ENCODE data around the gene CDK17.
A peak's percentile ranks its signal among the peaks of the same experiment; 100 is the strongest.

Gene CDK17

DNA sequence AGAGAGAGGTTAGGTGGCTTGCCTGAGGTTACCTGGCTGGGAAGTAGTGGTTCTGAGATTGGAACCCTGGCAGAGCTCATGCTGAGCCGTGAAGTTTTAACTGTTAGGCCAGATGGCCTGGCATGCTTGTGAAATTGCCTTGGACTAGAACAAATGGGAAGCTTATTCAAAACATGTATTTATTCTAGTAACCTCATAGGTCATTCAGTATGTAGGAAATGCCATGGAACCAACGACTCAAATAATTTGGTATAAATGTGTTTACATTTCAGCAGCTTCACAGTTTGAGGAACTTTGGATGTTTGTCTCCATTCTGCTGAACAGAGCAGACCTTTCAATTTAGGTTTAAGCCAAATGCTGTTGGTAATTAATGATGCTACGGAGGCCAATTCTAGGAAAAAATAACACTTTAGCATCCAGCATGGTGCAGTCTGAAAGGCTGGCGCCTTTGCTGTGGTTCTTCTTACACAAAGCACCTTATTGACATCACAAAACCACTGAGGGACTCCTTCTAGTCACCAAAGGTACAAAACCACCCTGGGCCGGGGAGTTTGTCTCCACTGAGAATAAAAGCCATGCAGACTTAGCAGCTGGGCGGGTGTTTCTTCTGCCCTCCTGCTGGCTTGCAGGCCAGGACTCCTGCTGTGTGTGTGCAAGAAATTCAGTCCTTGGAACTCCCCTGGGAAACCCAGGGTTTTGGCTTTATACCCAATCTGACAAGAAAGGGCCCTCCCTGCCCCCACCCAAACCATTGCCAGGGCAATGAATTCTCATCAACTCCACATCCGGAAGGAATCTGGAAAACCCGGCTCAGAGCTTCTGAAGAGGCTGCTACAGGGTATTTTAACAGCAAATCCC lies 141.9 kb downstream of the CDK17 start:
- Mint-ChIP-seq H3K4me1 (peaks cover 0 to 12% of the 10 kb centered on the region in 2 donors), H3K27me3 (no peaks in the 10 kb centered on the region), H3K4me3 (no peak overlapping the region), H3K27ac (peak overlapping the region; percentile 65), H3K36me3 (peaks cover 22 to 31% of the 10 kb centered on the region in 2 donors), H3K9me3 (no peaks in the 10 kb centered on the region)
- peak; percentile 27 to 34 for ATAC-seq (replicated peaks)
- no peak for DNase-seq

DNA sequence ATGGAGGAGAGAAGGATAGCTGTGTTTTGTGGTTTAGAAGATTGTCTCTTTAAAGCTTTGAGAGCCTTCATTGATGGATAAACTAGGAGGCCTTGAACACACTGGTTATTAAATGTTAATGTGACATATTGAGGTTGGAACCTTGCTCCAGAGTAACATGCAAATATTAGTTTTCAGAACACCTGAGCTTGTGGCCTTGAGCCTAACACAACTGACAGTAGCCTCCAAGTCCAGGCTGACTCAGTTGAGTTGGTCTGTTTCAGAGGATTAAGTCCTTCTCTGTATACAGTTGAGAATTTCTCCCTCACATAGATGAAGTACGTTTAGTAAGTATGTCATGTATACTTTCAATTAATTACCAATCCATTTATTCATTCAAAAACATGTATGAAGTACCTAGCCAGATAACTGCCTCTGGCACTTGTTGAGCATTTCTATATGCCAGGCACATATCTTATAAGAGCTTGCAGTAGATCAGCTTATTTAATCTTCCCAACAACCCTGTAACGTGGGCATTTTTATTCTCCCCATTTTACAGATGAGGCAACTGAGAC lies 142.6 kb downstream of the CDK17 start:
- no peaks in the 10 kb centered on the region for H3K9me3 Mint-ChIP-seq
- H3K36me3 Mint-ChIP-seq = peaks cover 21 to 29% of the 10 kb centered on the region in 2 donors
- peaks cover 0 to 12% of the 10 kb centered on the region in 2 donors for H3K4me1 Mint-ChIP-seq
- peak overlapping the region; percentile 65 for H3K27ac Mint-ChIP-seq
- H3K27me3 Mint-ChIP-seq = no peaks in the 10 kb centered on the region
- ATAC-seq (replicated peaks) = no peak
- H3K4me3 Mint-ChIP-seq = no peak overlapping the region
- no peak for DNase-seq

DNA sequence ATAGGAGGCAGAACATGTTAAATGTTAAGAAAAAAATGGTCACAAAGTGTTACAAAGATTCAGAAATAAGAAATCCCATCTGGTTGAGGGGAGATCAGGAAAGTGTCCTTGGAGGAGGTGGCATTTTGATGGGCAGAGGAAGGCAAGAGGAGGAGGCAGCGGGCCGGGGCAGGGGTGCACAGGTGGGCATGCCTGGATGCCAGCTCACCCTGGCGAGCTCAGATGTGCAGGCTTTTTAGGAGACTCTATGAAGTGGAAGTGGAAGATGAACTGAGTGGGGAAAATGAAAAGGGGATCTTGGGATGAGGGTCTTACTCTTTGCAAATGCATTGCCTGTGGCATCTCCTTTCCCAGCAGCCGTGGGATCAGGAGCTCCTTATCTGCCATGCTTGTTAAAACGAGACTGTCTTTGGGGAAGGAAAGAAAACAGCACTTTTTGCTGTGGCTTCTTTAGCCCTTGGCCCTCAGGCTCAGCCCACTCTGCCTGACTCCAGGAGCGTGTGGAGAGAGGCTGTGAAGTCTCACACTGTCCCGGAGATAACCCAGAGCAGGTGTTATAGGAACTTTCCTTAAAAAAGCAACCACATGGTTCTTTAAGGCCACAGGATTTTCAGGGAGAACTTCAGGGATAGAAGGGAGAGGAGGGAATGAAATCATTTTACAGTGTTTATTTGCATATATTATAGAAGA lies 143.4 kb downstream of the CDK17 start:
- no peak overlapping the region for H3K4me3 Mint-ChIP-seq
- no peak overlapping the region for H3K27ac Mint-ChIP-seq
- H3K27me3 Mint-ChIP-seq = no peaks in the 10 kb centered on the region
- DNase-seq = no peak
- peaks cover 23 to 34% of the 10 kb centered on the region in 2 donors for H3K36me3 Mint-ChIP-seq
- peaks cover 0 to 12% of the 10 kb centered on the region in 2 donors for H3K4me1 Mint-ChIP-seq
- no peaks in the 10 kb centered on the region for H3K9me3 Mint-ChIP-seq
- no peak for ATAC-seq (replicated peaks)

DNA sequence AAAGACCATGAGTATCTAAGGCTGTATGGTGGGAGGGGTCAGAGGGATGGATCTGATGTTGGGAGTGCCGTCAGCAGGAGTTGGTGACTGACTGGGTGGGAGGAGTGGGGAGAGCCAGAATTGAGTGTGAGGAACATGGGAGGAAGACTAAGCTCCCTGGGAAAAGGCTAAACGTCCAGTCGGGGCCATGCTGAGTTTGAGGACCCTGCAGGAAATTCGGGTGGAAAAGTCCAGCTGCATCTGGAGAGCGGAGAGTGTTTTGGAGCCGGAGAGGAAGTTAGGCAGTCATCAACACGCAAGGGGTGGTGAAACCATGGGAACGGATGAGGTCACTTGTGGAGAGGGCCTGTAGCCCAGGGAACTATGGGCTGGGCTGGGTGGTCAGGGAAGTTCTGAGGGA lies 145.2 kb downstream of the CDK17 start:
- Mint-ChIP-seq H3K27me3 (no peaks in the 10 kb centered on the region), H3K9me3 (no peaks in the 10 kb centered on the region), H3K27ac (peak overlapping the region; percentile 37), H3K36me3 (peaks cover 28 to 35% of the 10 kb centered on the region in 2 donors), H3K4me1 (peaks cover 16 to 22% of the 10 kb centered on the region in 2 donors), H3K4me3 (no peak overlapping the region)
- DNase-seq = no peak
- ATAC-seq (replicated peaks) = no peak

DNA sequence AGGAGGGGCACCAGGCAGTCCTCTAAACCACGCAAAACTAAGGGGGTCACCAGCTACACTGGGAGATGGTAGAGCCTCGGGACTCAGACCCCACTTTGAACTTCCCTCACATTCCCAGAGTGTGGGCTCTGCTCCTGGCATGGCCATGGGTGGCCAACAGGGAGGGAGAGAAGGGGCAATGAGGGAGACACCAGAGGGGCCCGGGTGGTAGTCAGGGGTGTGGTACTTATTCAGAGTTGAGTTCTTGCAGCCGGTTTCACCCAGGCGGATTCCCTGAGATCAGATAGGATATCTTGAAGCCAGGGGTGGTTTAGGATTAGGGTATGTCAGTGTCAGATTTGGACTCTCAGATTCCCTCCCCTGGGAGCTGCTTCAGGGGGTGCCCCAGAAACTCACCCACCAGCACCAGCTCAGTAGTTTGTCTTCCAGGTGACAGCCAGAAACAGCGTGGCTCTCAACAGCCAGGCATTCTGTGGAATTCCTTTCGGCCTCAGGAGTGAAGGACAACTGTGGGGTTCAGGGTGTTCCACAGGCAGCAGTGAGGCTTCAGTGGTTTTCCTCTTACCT lies 150.0 kb downstream of the CDK17 start:
- no peak for DNase-seq
- Mint-ChIP-seq H3K27me3 (no peaks in the 10 kb centered on the region), H3K36me3 (peaks cover 54 to 69% of the 10 kb centered on the region in 2 donors), H3K9me3 (no peaks in the 10 kb centered on the region), H3K27ac (peak overlapping the region; percentile 92), H3K4me3 (peak overlapping the region in 1 of 2 donors; percentile 54), H3K4me1 (peaks cover 37 to 46% of the 10 kb centered on the region in 2 donors)
- no peak for ATAC-seq (replicated peaks)

DNA sequence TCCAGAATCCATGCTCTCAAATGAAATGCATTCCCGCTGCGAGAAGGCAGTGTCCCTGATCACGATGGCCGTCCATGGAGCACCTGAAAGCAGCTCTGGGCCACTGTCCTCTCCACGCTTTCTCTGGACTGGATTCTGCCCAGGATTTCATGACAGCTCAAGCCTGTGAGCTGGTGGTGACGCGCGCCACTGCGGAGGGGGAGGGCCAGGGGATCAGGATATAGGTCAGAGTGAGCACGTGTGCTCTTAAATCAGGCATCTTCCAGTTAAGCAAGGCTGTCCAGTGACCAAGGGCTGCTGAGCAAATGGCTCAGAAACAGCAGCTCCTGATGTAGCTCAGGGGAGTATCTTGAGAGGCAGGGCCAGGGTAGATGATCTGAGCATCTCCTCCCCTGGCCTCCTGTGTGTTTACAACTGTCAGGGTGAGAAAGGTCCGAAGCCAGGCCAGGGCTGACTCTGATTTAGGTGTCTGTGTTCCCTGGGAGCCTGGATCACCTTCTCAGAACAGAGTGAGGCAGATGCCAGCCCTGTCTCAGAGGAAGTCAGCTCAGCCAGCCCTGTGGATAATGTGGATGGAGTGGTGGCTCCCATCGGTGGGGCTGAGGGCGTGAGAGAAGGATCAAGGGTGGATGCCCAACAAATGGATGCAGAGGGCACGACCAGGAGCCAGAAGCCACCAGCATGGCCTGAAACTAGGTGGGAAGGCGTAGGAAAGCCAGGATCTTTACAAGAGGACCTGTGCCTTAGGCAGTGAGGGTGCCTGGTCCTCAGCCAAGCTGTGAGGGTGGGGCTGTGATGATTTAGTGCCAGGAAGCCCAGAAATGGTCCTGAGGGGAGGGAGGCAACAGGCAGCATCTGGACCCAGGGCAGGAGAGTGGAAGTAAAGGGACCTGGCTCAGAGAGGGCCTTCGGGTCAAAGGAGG lies 150.8 kb downstream of the CDK17 start:
- no peak for DNase-seq
- no peaks in the 10 kb centered on the region for H3K27me3 Mint-ChIP-seq
- peak overlapping the region; percentile 41 to 54 for H3K4me3 Mint-ChIP-seq
- H3K9me3 Mint-ChIP-seq = no peaks in the 10 kb centered on the region
- peaks cover 33 to 46% of the 10 kb centered on the region in 2 donors for H3K4me1 Mint-ChIP-seq
- ATAC-seq (replicated peaks) = no peak
- peak overlapping the region; percentile 92 for H3K27ac Mint-ChIP-seq
- peaks cover 51 to 74% of the 10 kb centered on the region in 2 donors for H3K36me3 Mint-ChIP-seq

DNA sequence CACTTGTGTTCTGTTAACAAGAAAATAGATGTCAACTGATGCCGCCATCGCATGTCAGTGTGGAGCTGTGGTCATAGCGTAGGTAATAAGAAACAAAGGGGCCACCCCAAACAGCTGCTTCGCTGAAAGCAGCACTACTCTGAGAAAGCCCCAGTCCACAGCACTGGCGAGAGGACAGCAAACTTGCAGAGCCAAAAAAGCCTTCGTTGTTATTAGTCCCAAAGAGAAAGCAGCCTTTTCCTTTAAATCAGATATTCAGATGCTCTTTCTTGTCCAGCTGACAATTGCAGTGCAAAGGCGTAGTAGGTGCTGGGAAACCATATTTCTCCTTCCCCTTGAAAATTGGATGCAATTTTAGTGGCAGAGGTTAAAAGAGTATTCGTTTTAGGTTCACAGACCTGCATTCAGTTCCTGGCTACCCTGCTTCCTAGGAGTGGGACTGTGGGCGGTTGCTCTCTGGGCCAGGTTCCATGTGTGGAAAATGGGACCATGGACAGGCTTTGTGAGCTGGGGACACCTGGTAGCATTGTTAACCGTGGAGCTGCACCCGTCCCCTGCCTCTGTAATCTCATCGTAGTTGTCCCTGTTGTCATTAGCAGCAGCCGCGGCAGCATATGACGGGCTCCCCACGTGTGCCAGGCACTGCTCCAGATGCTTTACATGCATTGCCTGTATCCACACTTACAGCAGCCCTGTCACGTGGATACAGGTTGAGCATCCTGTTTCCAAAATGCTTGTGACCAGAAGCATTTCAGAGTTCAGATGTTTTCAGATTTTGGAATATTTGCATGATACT lies 151.9 kb downstream of the CDK17 start:
- DNase-seq (no peak), ATAC-seq (replicated peaks) (peak in 1 of 2 donors; percentile 40)
- peak overlapping the region; percentile 74 for H3K27ac Mint-ChIP-seq
- peaks cover 49 to 68% of the 10 kb centered on the region in 2 donors for H3K36me3 Mint-ChIP-seq
- H3K4me1 Mint-ChIP-seq = peaks cover 31 to 50% of the 10 kb centered on the region in 2 donors
- no peaks in the 10 kb centered on the region for H3K9me3 Mint-ChIP-seq
- H3K27me3 Mint-ChIP-seq = no peaks in the 10 kb centered on the region
- H3K4me3 Mint-ChIP-seq = no peak overlapping the region

DNA sequence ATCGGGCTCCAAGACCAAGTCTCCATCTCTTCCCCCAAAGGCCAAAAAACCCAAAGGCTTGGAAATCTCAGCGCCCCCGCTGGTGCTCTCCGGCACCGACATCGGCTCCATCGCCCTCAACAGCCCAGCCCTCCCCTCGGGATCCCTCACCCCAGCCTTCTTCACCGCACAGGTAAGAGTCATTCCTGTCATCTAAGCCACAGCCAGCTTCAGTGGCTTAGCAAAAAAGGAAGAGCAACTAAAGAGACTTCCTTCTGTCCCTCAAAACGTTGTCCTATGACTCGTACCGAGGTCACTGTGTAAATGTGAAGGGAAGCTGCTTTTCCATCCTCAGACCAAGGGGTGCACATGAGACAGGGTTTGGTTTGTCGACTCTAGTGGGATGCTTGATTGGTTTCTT lies 152.7 kb downstream of the CDK17 start:
- Mint-ChIP-seq H3K4me3 (peak overlapping the region; percentile 23 to 51), H3K27ac (peak overlapping the region; percentile 74), H3K9me3 (no peaks in the 10 kb centered on the region), H3K27me3 (no peaks in the 10 kb centered on the region), H3K4me1 (peaks cover 34 to 58% of the 10 kb centered on the region in 2 donors), H3K36me3 (peaks cover 51 to 73% of the 10 kb centered on the region in 2 donors)
- DNase-seq (peak; percentile 35), ATAC-seq (replicated peaks) (peak; percentile 88 to 89)

DNA sequence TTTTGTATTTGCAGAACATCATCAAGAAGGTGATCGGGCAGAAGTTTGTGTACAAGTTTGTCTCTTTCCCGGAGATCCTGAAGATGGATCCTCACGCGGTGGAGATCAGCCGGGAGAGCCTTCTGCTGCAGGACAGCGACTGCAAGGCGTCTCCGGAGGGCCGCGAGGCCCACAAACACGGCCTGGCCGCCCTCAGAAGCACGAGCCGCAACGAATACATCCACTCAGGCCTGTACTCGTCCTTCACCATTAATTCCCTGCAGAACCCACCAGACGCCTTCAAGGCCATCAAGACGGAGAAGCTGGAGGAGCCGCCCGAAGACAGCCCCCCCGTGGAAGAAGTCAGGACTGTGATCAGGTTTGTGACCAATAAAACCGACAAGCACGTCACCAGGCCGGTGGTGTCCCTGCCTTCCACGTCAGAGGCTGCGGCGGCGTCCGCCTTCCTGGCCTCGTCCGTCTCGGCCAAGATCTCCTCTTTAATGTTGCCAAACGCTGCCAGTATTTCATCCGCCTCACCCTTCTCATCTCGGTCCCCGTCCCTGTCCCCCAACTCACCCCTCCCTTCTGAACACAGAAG lies 153.2 kb downstream of the CDK17 start:
- no peak for ATAC-seq (replicated peaks)
- DNase-seq = no peak
- Mint-ChIP-seq H3K27ac (peak overlapping the region; percentile 59), H3K4me1 (peaks cover 34 to 59% of the 10 kb centered on the region in 2 donors), H3K4me3 (no peak overlapping the region), H3K9me3 (no peaks in the 10 kb centered on the region), H3K27me3 (no peaks in the 10 kb centered on the region), H3K36me3 (peaks cover 49 to 70% of the 10 kb centered on the region in 2 donors)

DNA sequence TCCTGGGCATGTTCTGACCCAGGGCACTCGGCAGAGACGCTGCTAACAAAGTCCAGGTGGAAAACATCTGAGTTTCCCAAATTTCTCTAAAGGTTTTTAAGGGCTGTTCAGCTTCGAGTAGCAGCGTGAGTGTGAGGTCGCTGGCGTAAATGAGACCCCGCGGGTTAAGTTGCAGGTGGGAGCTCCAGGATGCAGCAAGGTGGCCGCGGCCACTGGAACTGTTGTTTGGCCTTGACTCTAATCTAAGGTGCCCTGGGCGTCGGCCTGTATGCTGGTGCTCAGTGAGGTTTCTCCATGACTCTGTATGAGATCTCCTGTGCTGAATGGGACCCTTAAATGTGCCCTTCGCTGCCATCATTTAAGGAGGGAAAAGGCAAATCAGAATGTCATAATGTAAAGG lies 155.4 kb downstream of the CDK17 start:
- Mint-ChIP-seq H3K4me1 (peaks cover 29 to 47% of the 10 kb centered on the region in 2 donors), H3K36me3 (peaks cover 41 to 59% of the 10 kb centered on the region in 2 donors), H3K27ac (no peak overlapping the region), H3K27me3 (no peaks in the 10 kb centered on the region), H3K9me3 (no peaks in the 10 kb centered on the region), H3K4me3 (no peak overlapping the region)
- DNase-seq (no peak), ATAC-seq (replicated peaks) (no peak)

DNA sequence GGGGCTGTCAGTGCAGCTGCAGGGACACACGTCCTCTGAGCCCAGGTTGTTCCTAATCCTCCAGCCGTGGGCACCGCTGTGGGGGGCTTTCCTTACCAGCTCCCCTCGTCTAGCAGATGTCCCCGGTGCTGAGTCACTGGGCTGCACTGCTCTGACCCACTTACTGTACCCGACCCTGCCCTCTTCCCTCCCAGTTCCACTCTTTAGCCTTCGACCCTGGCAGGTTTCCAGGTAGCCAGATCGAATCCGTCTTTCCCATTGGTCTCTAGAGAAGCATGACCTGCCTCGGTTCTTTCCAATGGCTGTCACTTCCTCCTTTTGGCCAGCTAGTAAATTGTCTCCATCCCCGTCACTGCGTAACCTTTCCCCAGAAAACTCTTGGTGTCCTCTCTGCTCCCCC lies 157.6 kb downstream of the CDK17 start:
- no peaks in the 10 kb centered on the region for H3K27me3 Mint-ChIP-seq
- ATAC-seq (replicated peaks) (no peak), DNase-seq (no peak)
- peaks cover 24 to 37% of the 10 kb centered on the region in 2 donors for H3K4me1 Mint-ChIP-seq
- peak overlapping the region; percentile 66 for H3K27ac Mint-ChIP-seq
- peaks cover 32 to 47% of the 10 kb centered on the region in 2 donors for H3K36me3 Mint-ChIP-seq
- H3K4me3 Mint-ChIP-seq = no peak overlapping the region
- H3K9me3 Mint-ChIP-seq = no peaks in the 10 kb centered on the region

DNA sequence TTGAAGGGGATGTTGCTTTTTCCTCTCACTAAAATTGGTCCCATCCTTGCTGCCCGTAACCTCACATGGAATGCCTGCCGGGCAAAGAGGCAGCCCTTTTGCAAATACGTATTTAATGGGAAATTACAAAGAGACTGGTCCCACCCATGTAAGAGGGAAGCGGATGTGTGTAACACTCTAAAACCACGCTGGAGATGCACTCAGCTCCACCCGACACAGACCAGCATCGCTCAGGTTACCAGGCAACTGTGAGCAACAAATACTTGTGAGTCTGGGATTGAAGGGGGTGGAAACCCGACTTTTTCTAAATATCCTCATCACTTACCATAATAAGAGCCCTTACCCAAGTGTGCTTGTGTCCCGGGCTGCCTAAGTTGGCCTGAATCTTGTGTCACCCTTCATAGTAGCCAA lies 158.4 kb downstream of the CDK17 start:
- H3K4me3 Mint-ChIP-seq = no peak overlapping the region
- no peaks in the 10 kb centered on the region for H3K9me3 Mint-ChIP-seq
- peaks cover 25 to 37% of the 10 kb centered on the region in 2 donors for H3K4me1 Mint-ChIP-seq
- H3K36me3 Mint-ChIP-seq = peaks cover 26 to 45% of the 10 kb centered on the region in 2 donors
- H3K27me3 Mint-ChIP-seq = no peaks in the 10 kb centered on the region
- no peak for DNase-seq
- ATAC-seq (replicated peaks) = no peak
- H3K27ac Mint-ChIP-seq = peak overlapping the region; percentile 44
